T-cell (primary cell): ENCODE measurements around the gene ZNF740. TPM values are rescaled to one million over a fixed set of nuclear protein-coding genes. Genes with fewer than 3 reads are reported as not detected.

Source experiments
- ATAC-seq, 4 experiments: fragments of 200-7000 bp in 3 of 4; fragments of 150-1000 bp in 1 of 4; cut with Tn5 transposase; replicated peaks in 1 of 4; 1 replicate in 3 of 4; 2 replicates in 1 of 4; pipeline ENCODE4 v1.10.0; 2021; ENCODE audit warnings: moderate library complexity in 3 of 4, mild to moderate bottlenecking in 2 of 4, moderate number of reproducible peaks in 1 of 4
- CTCF ChIA-PET, 2 donors: fragments of 300-600 bp; sonication (Branson Sonifier 250); formaldehyde crosslinking; loops; one replicate each; lab custom pipeline; 2022; ENCODE audit warnings: antibody characterized with exemption in 2 of 2; lab: Charles Lee
- POLR2A ChIA-PET, 2 donors: fragments of 300-600 bp; sonication (Branson Sonifier 250); formaldehyde crosslinking; loops; one replicate each; lab custom pipeline; 2022; ENCODE audit warnings: antibody characterized with exemption in 2 of 2; lab: Charles Lee
- DNase-seq, 35 experiments: peaks; one replicate each; pipeline versions ENCODE4 v3.0.0 to v3.0.0-alpha.2; 2013 to 2023
- H3K27ac ChIP-seq: one replicate; pipeline ENCODE4 v1.5.1; 2013; ENCODE audit warnings: low read length
- H3K27me3 ChIP-seq, 2 experiments: replicated peaks in 1 of 2; 1 replicate in 1 of 2; 2 replicates in 1 of 2; pipeline versions ENCODE4 v1.6.1 to v1.7.0; 2013; ENCODE audit warnings: low read length in 1 of 2, mixed read lengths in 1 of 2; ENCODE audit not compliant: control insufficient read depth in 2 of 2, insufficient read depth in 2 of 2; ENCODE audit errors: extremely low read depth in 1 of 2
- H3K36me3 ChIP-seq, 2 donors: 1 replicate in 1 of 2; 2 replicates in 1 of 2; pipeline versions ENCODE4 v1.6.1 to v1.7.0; 2013; ENCODE audit warnings: low read length in 1 of 2; ENCODE audit not compliant: control insufficient read depth in 2 of 2, insufficient read depth in 1 of 2; ENCODE audit errors: extremely low read depth in 1 of 2
- H3K4me1 ChIP-seq, 2 experiments: 1 replicate in 1 of 2; 2 replicates in 1 of 2; pipeline versions ENCODE4 v1.6.1 to v1.7.0; 2013; ENCODE audit warnings: low read length in 2 of 2, mixed read lengths in 1 of 2; ENCODE audit not compliant: insufficient read depth in 2 of 2, control insufficient read depth in 1 of 2; ENCODE audit errors: extremely low read depth in 1 of 2
- H3K4me3 ChIP-seq, 2 donors: 1 replicate in 1 of 2; 2 replicates in 1 of 2; pipeline versions ENCODE4 v1.5.1 to v1.7.0; 2013; ENCODE audit warnings: mild to moderate bottlenecking in 2 of 2, low read length in 1 of 2, moderate library complexity in 1 of 2; ENCODE audit not compliant: control insufficient read depth in 1 of 2; ENCODE audit errors: extremely low read depth in 1 of 2
- H3K9me3 ChIP-seq: 2 replicates; pipeline ENCODE4 v1.7.0; 2013
- H3K27ac Mint-ChIP-seq, 2 donors: one replicate each; pipeline ENCODE4 v1.8.0; 2020 to 2021; ENCODE audit warnings: mild to moderate bottlenecking in 2 of 2, mixed read lengths in 2 of 2
- H3K27me3 Mint-ChIP-seq, 2 donors: one replicate each; pipeline ENCODE4 v1.8.0; 2021 to 2022; ENCODE audit warnings: mixed read lengths in 2 of 2
- H3K36me3 Mint-ChIP-seq: one replicate; pipeline ENCODE4 v1.8.0; 2021; ENCODE audit warnings: mixed read lengths
- H3K4me1 Mint-ChIP-seq, 3 donors: one replicate each; pipeline ENCODE4 v1.8.0; 2020 to 2022; ENCODE audit warnings: mixed read lengths in 3 of 3, mild to moderate bottlenecking in 1 of 3
- H3K4me3 Mint-ChIP-seq, 3 donors: one replicate each; pipeline ENCODE4 v1.8.0; 2020 to 2022; ENCODE audit warnings: mild to moderate bottlenecking in 3 of 3, mixed read lengths in 3 of 3, moderate library complexity in 3 of 3
- H3K9me3 Mint-ChIP-seq, 3 donors: one replicate each; pipeline ENCODE4 v1.8.0; 2020 to 2022; ENCODE audit warnings: mixed read lengths in 3 of 3
- WGBS: methylation state at CpG from one replicate; pipeline ENCODE4 v1.1.5; 2013; ENCODE audit warnings: missing lambda C conversion rate; ENCODE audit not compliant: insufficient coverage; 5-methylcytosine and 5-hydroxymethylcytosine counted together
- total RNA-seq, 35 experiments: library from RNA in 6 of 35; stranded (reverse) in 6 of 35; fragments of 120-200 nt in 1 of 35; gene quantifications; one replicate each; pipeline versions ENCODE4 v1.2.1 to v1.2.4 and lab custom pipeline; 2013 to 2026

ZNF740 gene
- total RNA-seq, 5 donors from 2014 or later (not counting 1 experiment from before 2014, with no cell fraction given): 36.4 to 94.2 (median 83.9) TPM

- WGBS: 0% methylated on average over 4 of the region's 5 CpGs
- Histone ChIP-seq H3K4me1 (peaks cover 26 to 67% of the 10 kb centered on the region in 2 experiments), H3K4me3 (peak overlapping the region; percentile 12 to 30), H3K27me3 (no peaks in the 10 kb centered on the region), H3K27ac (peak overlapping the region; percentile 75), H3K9me3 (no peaks in the 10 kb centered on the region), H3K36me3 (peaks cover 15 to 53% of the 10 kb centered on the region in 2 donors)
- Mint-ChIP-seq H3K4me1 (peaks cover 65 to 80% (median 73%) of the 10 kb centered on the region in 3 donors), H3K4me3 (peak overlapping the region; percentile 71 to 82 (median 76)), H3K9me3 (no peaks in the 10 kb centered on the region), H3K27me3 (no peaks in the 10 kb centered on the region), H3K36me3 (peaks cover 68% of the 10 kb centered on the region), H3K27ac (peak overlapping the region; percentile 96 to 99)
- ChIA-PET CTCF (interaction anchor here (0.5 to 1.6 kb wide), 8 partner anchors 10 to 225 kb away, joined by 3 to 6 read pairs (median 5); no protein-coding TSS in a partner anchor), POLR2A (interaction anchor here (0.5 to 1.2 kb wide), 5 partner anchors 17 to 78 kb away, joined by 3 to 6 read pairs (median 4); partner anchors contain the start of genes CSAD (in 2 of the 2) and ZNF740 (in 2 of the 2))
- peak in 12 of 35 experiments; percentile 18 to 57 (median 38) for DNase-seq
- peak; percentile 64 to 73 (median 70) for ATAC-seq
These were observed 18.1 kb downstream of the ZNF740 start for GRCh38 chr12:53198486-53199110.

- ChIA-PET POLR2A (interaction anchor here in 1 of 2 donors (1.0 kb wide), 1 partner anchor 18 kb away, joined by 4 read pairs; no protein-coding TSS in a partner anchor), CTCF (interaction anchor here in 1 of 2 donors (1.0 to 1.6 kb wide), 3 partner anchors 9 to 119 kb away, joined by 4 to 5 read pairs (median 5); no protein-coding TSS in a partner anchor)
- Mint-ChIP-seq H3K36me3 (peaks cover 64% of the 10 kb centered on the region), H3K9me3 (no peaks in the 10 kb centered on the region), H3K4me3 (peak overlapping the region; percentile 47 to 74 (median 71)), H3K27me3 (no peaks in the 10 kb centered on the region), H3K27ac (peak overlapping the region; percentile 93 to 96), H3K4me1 (peaks cover 76 to 88% (median 84%) of the 10 kb centered on the region in 3 donors)
- H3K4me3 ChIP-seq: no peak overlapping the region
- no peaks in the 10 kb centered on the region for H3K9me3 ChIP-seq
- ATAC-seq (no peak), DNase-seq (no peak)
- peaks cover 14 to 42% of the 10 kb centered on the region in 2 donors for H3K36me3 ChIP-seq
- peak overlapping the region; percentile 38 for H3K27ac ChIP-seq
- WGBS: 88% methylated on average over 2 of the region's 3 CpGs
- H3K4me1 ChIP-seq: peaks cover 26 to 73% of the 10 kb centered on the region in 2 experiments
- no peaks in the 10 kb centered on the region for H3K27me3 ChIP-seq
These were observed 19.2 kb downstream of the ZNF740 start for GRCh38 chr12:53199700-53200099.

- peaks cover 10 to 38% of the 10 kb centered on the region in 2 donors for H3K36me3 ChIP-seq
- ChIA-PET CTCF (interaction anchor here (0.7 to 1.2 kb wide), 2 partner anchors 14 to 1335 kb away, joined by 3 to 5 read pairs; no protein-coding TSS in a partner anchor), POLR2A (interaction anchor here in 1 of 2 donors (0.6 kb wide), 1 partner anchor 281 kb away, joined by 3 read pairs; no protein-coding TSS in a partner anchor)
- H3K4me3 ChIP-seq: peak overlapping the region in 1 of 2 donors; percentile 14
- H3K4me1 ChIP-seq: peaks cover 26 to 77% of the 10 kb centered on the region in 2 experiments
- Mint-ChIP-seq H3K4me3 (peak overlapping the region; percentile 70 to 74 (median 71)), H3K4me1 (peaks cover 79 to 90% (median 86%) of the 10 kb centered on the region in 3 donors), H3K9me3 (no peaks in the 10 kb centered on the region), H3K27me3 (no peaks in the 10 kb centered on the region), H3K27ac (peak overlapping the region; percentile 93 to 96), H3K36me3 (peaks cover 60% of the 10 kb centered on the region)
- DNase-seq (no peak), ATAC-seq (no peak)
- H3K27me3 ChIP-seq: no peaks in the 10 kb centered on the region
- no peaks in the 10 kb centered on the region for H3K9me3 ChIP-seq
- peak overlapping the region; percentile 38 for H3K27ac ChIP-seq
- WGBS: no CpG with 5 or more reads among the region's 2 CpGs
These were observed 19.6 kb downstream of the ZNF740 start for GRCh38 chr12:53200107-53200457.

- peak in 2 of 35 experiments; percentile 33 to 48 for DNase-seq
- peaks cover 79 to 92% (median 87%) of the 10 kb centered on the region in 3 donors for H3K4me1 Mint-ChIP-seq
- H3K9me3 ChIP-seq: no peaks in the 10 kb centered on the region
- H3K27ac Mint-ChIP-seq: peak overlapping the region; percentile 93 to 96
- peak overlapping the region; percentile 70 to 74 (median 71) for H3K4me3 Mint-ChIP-seq
- WGBS: 0% methylated on average over 6 of the region's 10 CpGs
- ChIA-PET CTCF (interaction anchor here in 1 of 2 donors (0.7 kb wide), 1 partner anchor 1336 kb away, joined by 3 read pairs; no protein-coding TSS in a partner anchor), POLR2A (interaction anchor here in 1 of 2 donors (0.6 kb wide), 1 partner anchor 281 kb away, joined by 3 read pairs; no protein-coding TSS in a partner anchor)
- peaks cover 7 to 33% of the 10 kb centered on the region in 2 donors for H3K36me3 ChIP-seq
- no peaks in the 10 kb centered on the region for H3K27me3 ChIP-seq
- H3K27ac ChIP-seq: peak overlapping the region; percentile 38
- peak; percentile 52 to 65 (median 62) for ATAC-seq
- no peaks in the 10 kb centered on the region for H3K9me3 Mint-ChIP-seq
- peaks cover 29 to 82% of the 10 kb centered on the region in 2 experiments for H3K4me1 ChIP-seq
- H3K27me3 Mint-ChIP-seq: no peaks in the 10 kb centered on the region
- peak overlapping the region in 1 of 2 donors; percentile 14 for H3K4me3 ChIP-seq
- H3K36me3 Mint-ChIP-seq: peaks cover 55% of the 10 kb centered on the region
These were observed 20.1 kb downstream of the ZNF740 start for GRCh38 chr12:53200458-53201176.

GRCh38 chr12:53201177-53201541 lies 20.6 kb downstream of the ZNF740 start:
- Mint-ChIP-seq H3K27ac (peak overlapping the region; percentile 93 to 96), H3K36me3 (peaks cover 51% of the 10 kb centered on the region), H3K9me3 (no peaks in the 10 kb centered on the region), H3K4me1 (peaks cover 83 to 91% (median 89%) of the 10 kb centered on the region in 3 donors), H3K27me3 (no peaks in the 10 kb centered on the region), H3K4me3 (peak overlapping the region; percentile 70 to 74 (median 71))
- 67% methylated on average over 1 of the region's 1 CpG for WGBS
- H3K36me3 ChIP-seq: peaks cover 2 to 28% of the 10 kb centered on the region in 2 donors
- no peak for DNase-seq
- ChIA-PET POLR2A (no interaction called here), CTCF (interaction anchor here (0.5 to 1.2 kb wide), 3 partner anchors 11 to 803 kb away, joined by 3 to 6 read pairs (median 5); no protein-coding TSS in a partner anchor)
- peak overlapping the region; percentile 38 for H3K27ac ChIP-seq
- H3K4me3 ChIP-seq: no peak overlapping the region
- H3K4me1 ChIP-seq: peaks cover 32 to 88% of the 10 kb centered on the region in 2 experiments
- ATAC-seq: no peak
- no peaks in the 10 kb centered on the region for H3K9me3 ChIP-seq
- H3K27me3 ChIP-seq: no peaks in the 10 kb centered on the region
